HG02885 (cell line): ENCODE measurements around the gene PCLO.
A peak's percentile ranks its signal among the peaks of the same experiment; 100 is the strongest.

ENCODE experiments used
- ATAC-seq: cut with Tn5 transposase; IDR thresholded peaks from one replicate; pipeline ENCODE4 v1.9.1; 2021; ENCODE audit warnings: mild to moderate bottlenecking; ENCODE audit not compliant: unreplicated experiment, poor library complexity

Gene PCLO, protein sequence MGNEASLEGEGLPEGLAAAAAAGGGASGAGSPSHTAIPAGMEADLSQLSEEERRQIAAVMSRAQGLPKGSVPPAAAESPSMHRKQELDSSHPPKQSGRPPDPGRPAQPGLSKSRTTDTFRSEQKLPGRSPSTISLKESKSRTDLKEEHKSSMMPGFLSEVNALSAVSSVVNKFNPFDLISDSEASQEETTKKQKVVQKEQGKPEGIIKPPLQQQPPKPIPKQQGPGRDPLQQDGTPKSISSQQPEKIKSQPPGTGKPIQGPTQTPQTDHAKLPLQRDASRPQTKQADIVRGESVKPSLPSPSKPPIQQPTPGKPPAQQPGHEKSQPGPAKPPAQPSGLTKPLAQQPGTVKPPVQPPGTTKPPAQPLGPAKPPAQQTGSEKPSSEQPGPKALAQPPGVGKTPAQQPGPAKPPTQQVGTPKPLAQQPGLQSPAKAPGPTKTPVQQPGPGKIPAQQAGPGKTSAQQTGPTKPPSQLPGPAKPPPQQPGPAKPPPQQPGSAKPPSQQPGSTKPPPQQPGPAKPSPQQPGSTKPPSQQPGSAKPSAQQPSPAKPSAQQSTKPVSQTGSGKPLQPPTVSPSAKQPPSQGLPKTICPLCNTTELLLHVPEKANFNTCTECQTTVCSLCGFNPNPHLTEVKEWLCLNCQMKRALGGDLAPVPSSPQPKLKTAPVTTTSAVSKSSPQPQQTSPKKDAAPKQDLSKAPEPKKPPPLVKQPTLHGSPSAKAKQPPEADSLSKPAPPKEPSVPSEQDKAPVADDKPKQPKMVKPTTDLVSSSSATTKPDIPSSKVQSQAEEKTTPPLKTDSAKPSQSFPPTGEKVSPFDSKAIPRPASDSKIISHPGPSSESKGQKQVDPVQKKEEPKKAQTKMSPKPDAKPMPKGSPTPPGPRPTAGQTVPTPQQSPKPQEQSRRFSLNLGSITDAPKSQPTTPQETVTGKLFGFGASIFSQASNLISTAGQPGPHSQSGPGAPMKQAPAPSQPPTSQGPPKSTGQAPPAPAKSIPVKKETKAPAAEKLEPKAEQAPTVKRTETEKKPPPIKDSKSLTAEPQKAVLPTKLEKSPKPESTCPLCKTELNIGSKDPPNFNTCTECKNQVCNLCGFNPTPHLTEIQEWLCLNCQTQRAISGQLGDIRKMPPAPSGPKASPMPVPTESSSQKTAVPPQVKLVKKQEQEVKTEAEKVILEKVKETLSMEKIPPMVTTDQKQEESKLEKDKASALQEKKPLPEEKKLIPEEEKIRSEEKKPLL (N-terminal part only)

DNA sequence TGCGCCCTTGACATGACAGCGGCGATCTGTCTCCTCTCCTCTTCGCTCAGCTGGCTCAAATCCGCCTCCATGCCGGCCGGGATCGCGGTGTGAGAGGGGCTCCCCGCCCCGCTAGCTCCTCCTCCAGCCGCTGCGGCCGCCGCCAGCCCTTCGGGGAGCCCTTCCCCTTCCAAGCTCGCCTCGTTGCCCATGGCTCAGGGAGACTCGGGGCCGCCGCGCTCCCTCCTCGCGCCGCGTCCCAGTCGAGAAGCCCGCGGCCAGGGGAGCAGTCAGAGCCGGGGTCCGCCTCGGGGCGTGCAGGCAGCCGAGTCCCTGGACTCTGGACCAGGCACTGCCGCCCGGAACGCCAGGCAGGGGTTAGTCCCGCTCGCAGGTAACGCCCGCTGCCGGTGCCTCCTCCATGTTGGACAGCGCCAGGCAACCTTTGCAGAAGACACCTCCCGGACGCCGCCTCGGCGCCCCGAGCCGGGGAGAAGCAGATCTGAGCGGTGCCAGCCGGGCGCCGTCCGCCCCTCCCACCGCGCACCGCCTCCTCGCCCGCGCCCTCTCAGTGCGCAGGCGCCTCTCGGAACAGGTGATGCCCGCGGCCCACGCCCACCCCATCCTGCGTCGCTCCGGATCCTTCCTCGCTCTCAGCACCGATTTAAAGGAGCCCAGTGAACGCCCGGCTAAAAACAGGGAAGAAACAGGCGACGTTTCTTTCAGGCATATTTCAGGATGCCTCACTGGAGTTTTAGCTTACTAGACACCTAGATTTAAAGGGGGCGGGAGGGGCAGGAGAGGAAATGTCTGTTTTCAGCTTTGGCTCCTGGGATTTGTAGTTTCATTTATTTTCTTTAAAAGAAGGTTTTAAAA lies at the start of gene PCLO:
PCLO (minus strand) TSS at position 483 of the 855 bp plus-strand sequence; CDS start at position 191, 292 bp downstream.
- peak; percentile 86 for ATAC-seq

DNA sequence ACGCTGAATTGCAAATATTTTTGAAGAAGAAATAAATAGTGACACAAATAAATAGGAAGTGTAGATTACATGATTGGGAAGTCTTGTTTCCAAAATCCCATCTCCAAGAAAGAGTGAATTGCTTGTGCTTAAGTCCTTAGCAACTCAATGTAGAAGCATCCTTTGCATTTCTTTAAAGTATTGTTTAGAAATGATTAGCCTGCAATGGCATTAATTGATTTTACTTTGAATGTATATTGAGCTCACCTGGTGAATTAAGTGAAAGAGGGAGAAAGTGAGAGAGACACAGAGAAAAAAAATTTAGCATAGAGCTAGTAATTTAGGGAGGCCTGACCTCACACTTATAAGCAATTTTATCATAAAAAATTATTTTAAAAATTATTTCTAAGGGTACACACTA lies 49.0 kb upstream of the PCLO start:
- ATAC-seq, result no peak

DNA sequence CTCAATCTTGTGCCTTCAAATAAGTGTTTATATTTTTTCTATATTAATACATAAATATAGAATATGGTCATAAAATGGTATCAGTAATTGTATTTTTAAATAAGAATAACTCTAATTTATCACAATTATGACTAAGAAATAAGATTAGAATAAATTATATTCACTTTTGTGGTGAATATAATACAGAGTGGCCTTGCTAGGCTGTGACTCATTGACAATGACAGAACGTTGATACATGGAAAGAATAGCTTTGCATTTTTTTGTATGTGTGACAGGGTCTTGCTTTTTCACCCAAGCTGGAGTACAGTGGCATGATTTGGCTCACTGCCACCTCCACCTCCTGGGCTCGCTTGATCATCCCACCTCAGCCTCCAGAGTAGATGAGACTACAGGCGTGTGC lies 47.8 kb upstream of the PCLO start:
- no peak for ATAC-seq

DNA sequence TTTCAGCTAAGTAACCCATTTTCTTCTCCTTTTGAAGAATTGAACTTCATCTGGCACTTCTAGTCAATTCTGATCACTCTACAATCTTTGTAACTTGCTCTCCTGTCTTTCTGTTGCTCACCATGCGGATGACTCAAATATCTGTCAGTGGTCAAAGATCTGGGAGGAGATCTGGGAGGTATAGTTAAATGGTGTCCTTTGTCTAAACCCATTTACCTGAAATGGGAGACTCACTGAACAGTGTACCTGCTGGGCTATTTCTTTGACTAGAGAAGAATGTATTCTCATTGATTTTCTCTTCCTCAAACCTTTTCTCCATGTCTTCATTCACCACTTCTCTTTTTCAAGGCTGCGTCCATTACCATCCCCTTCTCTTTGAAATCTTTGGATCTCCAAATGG lies 42.0 kb upstream of the PCLO start:
- ATAC-seq, result no peak

DNA sequence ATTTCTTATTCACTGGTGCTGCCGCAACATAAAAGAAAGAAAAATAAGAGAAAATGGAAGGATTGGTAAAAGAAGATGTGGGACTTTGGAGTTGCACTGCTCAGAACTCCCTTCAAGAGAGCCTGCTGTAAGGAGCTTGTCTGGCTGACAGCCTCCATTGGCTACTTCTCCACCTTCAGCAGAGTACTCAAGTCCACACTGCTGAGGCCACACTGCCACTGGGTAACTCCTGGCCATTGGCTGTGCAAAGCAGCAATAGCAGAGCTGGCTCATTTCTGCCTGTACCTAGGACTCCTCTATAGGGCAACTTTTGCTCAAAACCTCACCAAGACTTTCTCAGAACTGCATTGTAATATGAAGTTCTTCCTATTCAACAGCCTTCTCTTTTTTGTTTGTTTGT lies 38.7 kb upstream of the PCLO start:
- ATAC-seq, result no peak

DNA sequence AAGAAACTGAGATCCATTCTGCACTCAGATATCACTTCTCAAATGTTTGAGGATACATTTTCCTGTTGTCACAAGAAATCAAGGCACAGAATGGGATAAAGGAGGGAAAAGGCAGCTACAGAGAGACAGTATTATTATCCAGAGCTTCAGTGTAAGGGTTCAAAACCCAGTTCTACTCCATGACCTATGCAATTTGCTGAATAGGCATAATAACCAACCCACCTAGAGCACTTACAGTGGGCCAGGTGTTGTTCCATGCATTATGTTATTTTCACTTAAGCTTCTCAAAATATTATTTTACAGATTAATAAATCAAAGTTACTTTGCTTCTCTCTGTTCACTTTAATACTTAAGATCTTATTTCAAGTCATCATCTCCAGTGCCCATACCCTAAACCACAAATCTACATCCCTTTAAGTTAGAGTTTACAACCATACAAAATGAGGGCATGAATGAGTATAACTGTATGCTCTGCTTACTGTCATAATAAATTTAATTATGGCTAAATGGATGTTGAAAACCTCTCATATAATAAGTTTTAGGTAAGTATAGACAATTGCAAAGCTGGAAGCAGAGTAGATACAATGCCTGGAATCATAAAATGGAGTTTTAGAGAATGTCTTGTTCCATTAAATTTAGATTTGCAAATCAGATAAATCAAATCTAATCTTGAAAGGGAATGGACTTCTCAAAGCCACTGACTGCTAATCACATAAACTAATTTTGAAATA lies 28.1 kb upstream of the PCLO start:
- no peak for ATAC-seq

DNA sequence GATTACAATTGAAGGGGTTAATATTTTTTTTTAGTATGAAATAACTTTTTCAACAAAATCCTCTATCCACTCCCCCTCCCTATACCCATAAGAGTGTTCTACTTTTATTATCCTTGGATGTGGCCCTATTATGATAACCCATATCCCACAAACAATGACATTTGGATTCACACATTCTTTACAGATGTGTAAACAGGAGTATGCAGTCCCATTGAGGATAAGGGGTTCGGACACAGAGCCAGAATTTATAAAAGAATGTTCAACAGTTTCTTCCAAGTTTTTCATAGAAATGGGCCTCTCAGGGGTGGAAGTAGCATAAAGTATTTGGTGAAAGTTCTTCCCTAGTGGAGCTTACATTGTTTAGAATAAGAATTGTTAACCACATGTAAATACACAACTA lies 16.1 kb upstream of the PCLO start:
- no peak for ATAC-seq

GRCh38 chr7:83178066-83178465 lies 15.4 kb upstream of the PCLO start:
- ATAC-seq, result no peak

GRCh38 chr7:83173664-83174063 lies 11.0 kb upstream of the PCLO start:
- no peak for ATAC-seq

DNA sequence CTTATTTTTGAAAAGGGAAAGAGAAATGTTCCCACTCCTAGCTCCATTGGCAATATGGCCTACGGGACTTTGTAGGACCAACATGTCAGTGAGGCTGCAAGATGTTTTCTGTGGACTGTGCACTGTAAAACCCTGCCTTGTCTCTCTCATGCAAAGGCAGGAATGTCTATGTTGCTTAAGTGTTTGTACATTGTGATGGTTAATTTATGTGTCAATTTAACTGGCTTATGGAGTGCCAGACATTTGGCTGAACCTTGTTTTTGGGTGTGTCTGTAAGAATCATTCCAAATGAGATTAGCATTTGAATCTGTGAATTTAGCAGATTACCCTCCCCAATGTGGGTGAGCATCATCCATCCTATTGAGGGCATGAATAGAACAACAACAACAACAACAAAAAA lies 4.1 kb upstream of the PCLO start:
- no peak for ATAC-seq

DNA sequence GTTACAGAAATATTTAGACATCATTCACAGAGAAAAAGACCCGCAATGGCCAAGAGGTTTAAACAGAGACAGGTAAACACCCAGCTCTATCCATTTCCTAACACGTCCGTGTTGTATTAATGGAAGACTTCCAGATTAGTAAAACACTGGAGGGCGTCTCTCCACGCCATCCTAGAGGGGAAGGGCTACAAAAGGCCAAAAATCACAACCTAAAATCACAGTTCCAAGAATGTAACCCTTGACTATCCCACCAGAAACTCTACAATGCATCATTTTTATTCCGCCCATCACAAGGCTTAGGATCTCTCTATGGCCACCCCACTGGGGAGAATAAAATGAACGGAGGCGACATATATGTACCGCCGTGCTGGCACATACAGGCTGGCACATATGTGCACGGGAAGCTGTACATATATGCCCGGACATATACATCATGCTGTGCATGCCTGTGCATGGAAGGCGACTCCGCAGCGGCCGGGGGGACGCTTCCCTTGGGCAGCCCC lies 734 bp downstream of the PCLO start:
- no peak for ATAC-seq

DNA sequence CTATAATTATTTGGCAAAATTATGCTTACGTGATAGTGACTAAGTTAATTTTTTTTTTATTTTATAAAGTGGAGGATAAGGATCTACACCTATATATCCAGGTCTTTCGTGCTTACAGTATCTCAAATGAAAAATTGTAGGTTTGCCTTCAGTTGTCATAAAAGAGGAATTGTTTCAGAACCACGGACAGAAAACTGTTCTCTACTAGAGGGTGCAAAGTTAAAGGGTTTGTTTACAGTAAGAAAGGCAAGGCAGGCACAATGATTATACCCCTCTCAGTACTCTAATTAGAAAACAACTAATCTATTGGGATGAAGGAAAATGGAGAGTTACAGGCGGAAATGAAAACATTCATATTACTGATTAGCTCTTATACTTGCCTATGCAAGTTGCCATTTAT lies 1.5 kb downstream of the PCLO start:
- no peak for ATAC-seq

DNA sequence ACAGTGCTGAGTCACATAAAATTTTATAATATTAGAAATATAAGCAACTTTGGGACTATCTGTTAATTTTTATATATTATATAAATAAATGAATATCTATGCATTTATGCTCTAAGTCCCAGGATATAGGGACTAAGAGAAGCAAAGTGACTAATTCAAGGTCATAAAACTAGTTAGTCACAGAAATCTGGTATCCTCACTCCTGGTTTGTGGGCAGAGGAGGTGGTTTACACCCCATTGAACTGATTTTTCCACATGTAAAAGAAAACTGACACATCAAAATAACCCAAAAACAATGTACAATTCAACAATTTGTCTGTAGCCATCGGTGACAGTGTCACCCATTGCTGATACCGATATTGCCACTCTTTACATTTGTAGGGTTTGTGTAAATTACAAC lies 3.0 kb downstream of the PCLO start:
- no peak for ATAC-seq

DNA sequence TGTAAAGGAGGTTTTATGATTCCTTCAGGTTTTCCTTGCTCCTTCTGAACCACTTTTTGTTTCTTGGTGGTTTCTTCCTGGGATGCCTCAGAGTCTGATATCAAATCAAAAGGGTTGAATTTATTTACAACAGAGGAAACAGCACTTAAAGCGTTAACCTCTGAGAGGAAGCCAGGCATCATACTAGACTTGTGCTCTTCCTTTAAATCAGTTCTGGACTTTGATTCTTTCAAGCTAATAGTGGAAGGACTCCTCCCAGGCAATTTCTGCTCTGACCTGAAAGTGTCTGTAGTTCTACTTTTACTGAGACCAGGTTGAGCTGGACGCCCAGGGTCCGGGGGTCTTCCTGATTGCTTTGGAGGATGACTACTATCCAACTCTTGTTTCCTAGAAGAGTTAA lies 6.7 kb downstream of the PCLO start:
- ATAC-seq, result no peak

GRCh38 chr7:83155407-83155806 lies 7.3 kb downstream of the PCLO start:
- no peak for ATAC-seq

GRCh38 chr7:83153419-83153818 lies 9.3 kb downstream of the PCLO start:
- ATAC-seq, result no peak

DNA sequence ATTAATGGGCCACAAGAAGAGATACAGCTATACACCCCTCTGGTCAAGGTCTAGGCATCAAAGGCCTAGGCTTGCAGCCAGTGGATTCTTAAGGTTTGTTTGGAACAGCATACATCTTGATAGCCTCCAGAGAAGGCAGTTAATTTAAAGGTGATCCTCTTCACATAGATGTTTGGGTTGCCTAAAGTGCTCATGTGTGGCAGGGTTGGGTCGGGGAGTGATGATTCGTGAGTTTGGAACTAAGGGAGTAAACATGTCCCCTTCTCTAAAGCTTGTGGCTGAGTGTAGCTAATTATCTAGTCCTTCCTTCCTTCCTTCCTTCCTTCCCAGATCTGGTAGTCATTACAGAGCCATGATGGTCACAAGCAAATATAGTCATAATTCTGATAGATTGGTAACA lies 12.4 kb downstream of the PCLO start:
- no peak for ATAC-seq

GRCh38 chr7:83149466-83149865 lies 13.2 kb downstream of the PCLO start:
- ATAC-seq, result no peak

- ATAC-seq, result no peak
Observed at GRCh38 chr7:83148776-83149175, 13.9 kb downstream of the PCLO start.
